ENCODE results near the gene DGLUCY. TPM values are rescaled to one million over a fixed set of nuclear protein-coding genes. Genes with fewer than 3 reads are reported as not detected.
"Not testable (repeated sequence)": the region's sequence is repeated elsewhere in the genome, so short reads cannot be mapped to it uniquely, and the experiment has no call there.

DGLUCY gene
- total RNA-seq, 1 experiment from 2014 or later, result 28.1 TPM

- Histone ChIP-seq H3K27me3 (no peaks in the 10 kb centered on the region), H3K4me1 (peaks cover 25% of the 10 kb centered on the region), H3K9me3 (replicated peaks) (0 out of 2 replicates have a peak, but pooled peaks cover 2% of the 10 kb centered on the region), H3K27ac (no peak overlapping the region), H3K36me3 (peaks cover 10% of the 10 kb centered on the region), H3K4me3 (no peak overlapping the region)
- DNase-seq, result no peak
Measured at GRCh38 chr14:91116913-91117588, 3.2 kb downstream of the DGLUCY start.

GRCh38 chr14:91117960-91118359 is 4.1 kb downstream of the DGLUCY start:
- Histone ChIP-seq H3K4me3 (no peak overlapping the region), H3K4me1 (peaks cover 25% of the 10 kb centered on the region), H3K9me3 (replicated peaks) (0 out of 2 replicates have a peak, but pooled peaks cover 2% of the 10 kb centered on the region), H3K27me3 (no peaks in the 10 kb centered on the region), H3K36me3 (peaks cover 10% of the 10 kb centered on the region), H3K27ac (no peak overlapping the region)
- no peak for DNase-seq

GRCh38 chr14:91118511-91119068 is 4.7 kb downstream of the DGLUCY start:
- no peaks in the 10 kb centered on the region for H3K27me3 ChIP-seq
- peaks cover 10% of the 10 kb centered on the region for H3K36me3 ChIP-seq

GRCh38 chr14:91119556-91120311 is 5.9 kb downstream of the DGLUCY start:
- DNase-seq, result peak; percentile 19 to 28
- 0 out of 2 replicates have a peak, but pooled peaks cover 2% of the 10 kb centered on the region for H3K9me3 ChIP-seq (replicated peaks)
- peaks cover 22% of the 10 kb centered on the region for H3K4me1 ChIP-seq
- H3K27ac ChIP-seq, result peak overlapping the region; percentile 45
- H3K36me3 ChIP-seq, result peaks cover 10% of the 10 kb centered on the region
- H3K4me3 ChIP-seq, result no peak overlapping the region
- no peaks in the 10 kb centered on the region for H3K27me3 ChIP-seq

More at GRCh38 chr14:91118511-91119068, 4.7 kb downstream of the DGLUCY start:
- peaks cover 25% of the 10 kb centered on the region for H3K4me1 ChIP-seq
- no peak overlapping the region for H3K27ac ChIP-seq
- H3K9me3 ChIP-seq (replicated peaks), result 0 out of 2 replicates have a peak, but pooled peaks cover 2% of the 10 kb centered on the region
- no peak for DNase-seq
- H3K4me3 ChIP-seq, result no peak overlapping the region

- DNase-seq, result no peak
- H3K4me3 ChIP-seq, result no peak overlapping the region
- 0 out of 2 replicates have a peak, but pooled peaks cover 2% of the 10 kb centered on the region for H3K9me3 ChIP-seq (replicated peaks)
- no peak overlapping the region for H3K27ac ChIP-seq
- peaks cover 4% of the 10 kb centered on the region; the same call in 1 of the 2 replicates for H3K36me3 ChIP-seq
- H3K4me1 ChIP-seq, result peaks cover 7% of the 10 kb centered on the region; the same call in 1 of the 2 replicates
- H3K27me3 ChIP-seq, result no peaks in the 10 kb centered on the region
Measured at GRCh38 chr14:91123201-91123600, 9.3 kb downstream of the DGLUCY start.

- not testable (repeated sequence) for H3K27ac ChIP-seq; H3K36me3 ChIP-seq; H3K27me3 ChIP-seq; H3K9me3 ChIP-seq (replicated peaks); H3K4me3 ChIP-seq; H3K4me1 ChIP-seq
- DNase-seq, result peak in 1 of 2 experiments; percentile 24
Measured at GRCh38 chr14:91124406-91125270, 10.8 kb downstream of the DGLUCY start.

- DNase-seq, result no peak
- no peak overlapping the region for H3K4me3 ChIP-seq
- no peaks in the 10 kb centered on the region; the same call in 1 of the 2 replicates for H3K36me3 ChIP-seq
Measured at GRCh38 chr14:91125271-91125660, 11.4 kb downstream of the DGLUCY start.

GRCh38 chr14:91125801-91126200 is 11.9 kb downstream of the DGLUCY start:
- Histone ChIP-seq H3K4me3 (no peak overlapping the region), H3K36me3 (no peaks in the 10 kb centered on the region; the same call in none of the 2 replicates), H3K27me3 (no peaks in the 10 kb centered on the region), H3K9me3 (replicated peaks) (no peaks in the 10 kb centered on the region), H3K4me1 (no peaks in the 10 kb centered on the region), H3K27ac (no peak overlapping the region)
- no peak for DNase-seq

More at GRCh38 chr14:91125271-91125660, 11.4 kb downstream of the DGLUCY start:
- Histone ChIP-seq H3K27me3 (no peaks in the 10 kb centered on the region), H3K27ac (no peak overlapping the region), H3K9me3 (replicated peaks) (no peaks in the 10 kb centered on the region), H3K4me1 (no peaks in the 10 kb centered on the region)

GRCh38 chr14:91126761-91127160 is 12.9 kb downstream of the DGLUCY start:
- no peaks in the 10 kb centered on the region for H3K9me3 ChIP-seq (replicated peaks)
- no peak overlapping the region for H3K27ac ChIP-seq
- no peak overlapping the region for H3K4me3 ChIP-seq
- H3K36me3 ChIP-seq, result peaks cover 6% of the 10 kb centered on the region
- DNase-seq, result no peak
- no peaks in the 10 kb centered on the region for H3K27me3 ChIP-seq
- H3K4me1 ChIP-seq, result no peaks in the 10 kb centered on the region

- no peaks in the 10 kb centered on the region for H3K27me3 ChIP-seq
- no peak for DNase-seq
- no peak overlapping the region for H3K27ac ChIP-seq
- H3K4me3 ChIP-seq, result no peak overlapping the region
- H3K9me3 ChIP-seq (replicated peaks), result no peaks in the 10 kb centered on the region
- no peaks in the 10 kb centered on the region for H3K4me1 ChIP-seq
- H3K36me3 ChIP-seq, result peaks cover 9% of the 10 kb centered on the region
Measured at GRCh38 chr14:91127401-91127801, 13.5 kb downstream of the DGLUCY start.

GRCh38 chr14:91127924-91128323 is 14.1 kb downstream of the DGLUCY start:
- no peak for DNase-seq
- no peaks in the 10 kb centered on the region for H3K9me3 ChIP-seq (replicated peaks)
- no peak overlapping the region for H3K4me3 ChIP-seq
- peaks cover 11% of the 10 kb centered on the region for H3K36me3 ChIP-seq
- no peaks in the 10 kb centered on the region for H3K4me1 ChIP-seq
- no peak overlapping the region for H3K27ac ChIP-seq
- no peaks in the 10 kb centered on the region for H3K27me3 ChIP-seq

- Histone ChIP-seq H3K9me3 (replicated peaks) (no peaks in the 10 kb centered on the region), H3K27ac (no peak overlapping the region), H3K4me1 (no peaks in the 10 kb centered on the region), H3K4me3 (no peak overlapping the region), H3K27me3 (no peaks in the 10 kb centered on the region), H3K36me3 (peaks cover 16% of the 10 kb centered on the region)
- no peak for DNase-seq
Measured at GRCh38 chr14:91128699-91129098, 14.8 kb downstream of the DGLUCY start.

- Histone ChIP-seq H3K4me3 (no peak overlapping the region), H3K9me3 (replicated peaks) (no peaks in the 10 kb centered on the region), H3K4me1 (no peaks in the 10 kb centered on the region; the same call in 1 of the 2 replicates), H3K27me3 (no peaks in the 10 kb centered on the region), H3K36me3 (peaks cover 16% of the 10 kb centered on the region), H3K27ac (no peak overlapping the region)
- no peak for DNase-seq
Measured at GRCh38 chr14:91129261-91129660, 15.4 kb downstream of the DGLUCY start.

GRCh38 chr14:91135039-91135438 is 21.2 kb downstream of the DGLUCY start:
- Histone ChIP-seq H3K9me3 (replicated peaks) (no peaks in the 10 kb centered on the region), H3K27me3 (no peaks in the 10 kb centered on the region)
- no peak for DNase-seq

More at GRCh38 chr14:91135039-91135438, 21.2 kb downstream of the DGLUCY start:
- peaks cover 5% of the 10 kb centered on the region; the same call in 1 of the 2 replicates for H3K4me1 ChIP-seq
- peaks cover 20% of the 10 kb centered on the region for H3K36me3 ChIP-seq
- H3K27ac ChIP-seq, result no peak overlapping the region
- no peak overlapping the region for H3K4me3 ChIP-seq
